ENCODE data around the gene SLC2A5.
"Not testable (repeated sequence)": the region's sequence is repeated elsewhere in the genome, so short reads cannot be mapped to it uniquely, and the experiment has no call there.

Gene SLC2A5

DNA sequence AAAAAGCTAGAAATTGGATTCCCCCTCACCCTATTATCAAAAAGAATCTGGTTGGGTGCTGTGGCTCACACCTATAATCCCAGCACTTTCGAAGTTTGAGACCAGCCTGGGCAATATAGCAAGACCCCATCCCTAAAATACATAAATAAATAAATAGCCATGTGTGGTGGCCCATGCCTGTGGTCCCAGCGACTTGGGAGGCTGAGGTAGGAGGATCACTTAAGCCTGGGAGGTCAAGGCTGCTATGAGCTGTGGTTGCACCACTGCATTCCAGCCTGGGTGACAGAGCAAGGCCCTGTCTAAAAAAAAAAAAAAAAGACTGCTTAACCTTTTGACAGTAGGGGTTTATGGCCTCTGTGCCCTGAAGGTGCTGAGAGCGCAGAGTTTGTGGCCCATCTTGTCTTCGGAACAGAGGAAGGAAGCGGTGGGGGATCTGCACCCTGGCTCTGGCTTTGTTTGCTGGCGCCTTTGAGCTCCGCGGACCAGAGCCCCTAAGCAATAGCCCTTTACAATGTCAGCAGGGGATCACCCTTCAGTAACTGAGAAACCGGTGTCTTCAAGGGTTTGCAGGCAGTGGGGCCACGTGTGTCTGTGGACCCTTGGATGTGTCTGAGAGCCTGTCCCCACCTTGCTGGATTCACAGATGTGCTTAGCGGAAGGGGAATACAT lies 65.3 kb downstream of the SLC2A5 start:
- DNase-seq = no peak

DNA sequence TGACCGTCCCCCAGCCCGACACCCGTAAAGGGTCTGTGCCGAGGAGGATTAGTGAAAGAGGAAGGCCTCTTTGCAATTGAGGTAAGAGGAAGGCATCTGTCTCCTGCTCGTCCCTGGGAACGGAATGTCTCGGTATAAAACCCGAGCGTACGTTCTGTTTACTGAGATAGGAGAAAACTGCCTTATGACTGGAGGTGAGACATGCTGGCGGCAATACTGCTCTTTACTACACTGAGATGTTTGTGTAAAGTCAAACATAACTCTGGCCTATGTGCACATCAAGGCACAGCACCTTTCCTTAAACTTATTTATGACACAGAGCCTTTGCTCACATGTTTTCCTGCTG lies 67.2 kb downstream of the SLC2A5 start:
- DNase-seq = not testable (repeated sequence)

- DNase-seq = not testable (repeated sequence)
Observed at GRCh38 chr1:9001534-9002214, 67.8 kb downstream of the SLC2A5 start.

DNA sequence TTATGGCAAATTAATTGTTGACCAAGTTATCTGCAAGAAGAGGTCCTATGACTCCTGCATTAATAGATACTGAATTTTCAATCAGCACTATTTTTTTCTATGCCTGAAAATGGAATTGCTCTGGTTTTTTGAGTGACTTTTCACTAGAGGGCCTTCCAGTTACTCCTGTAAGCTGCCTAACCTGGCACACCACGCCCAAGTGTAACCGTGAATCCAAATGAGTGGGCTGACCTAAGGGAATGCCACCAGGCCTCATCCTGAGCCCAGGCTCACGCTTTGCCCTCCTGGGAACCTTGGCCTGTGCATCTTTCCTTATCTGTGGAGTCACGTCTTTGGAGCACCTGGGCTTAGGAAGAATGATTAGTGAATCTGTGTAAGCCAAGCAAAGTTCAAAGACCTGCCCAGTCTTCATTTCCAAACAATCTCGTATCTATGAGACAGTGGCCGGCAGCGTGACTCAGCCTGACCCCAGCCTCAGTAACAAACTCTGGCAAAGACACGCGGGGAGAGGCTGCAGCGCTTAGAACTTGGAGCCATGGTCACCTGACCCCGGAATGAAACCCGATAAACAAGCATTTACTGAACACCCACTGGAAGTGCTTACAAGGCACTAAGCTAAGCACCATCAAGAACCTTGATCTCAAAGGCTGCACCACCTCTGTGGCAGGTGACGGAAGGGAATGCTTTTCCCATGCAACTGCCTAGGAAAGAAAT lies 75.3 kb downstream of the SLC2A5 start:
- not testable (repeated sequence) for DNase-seq

DNA sequence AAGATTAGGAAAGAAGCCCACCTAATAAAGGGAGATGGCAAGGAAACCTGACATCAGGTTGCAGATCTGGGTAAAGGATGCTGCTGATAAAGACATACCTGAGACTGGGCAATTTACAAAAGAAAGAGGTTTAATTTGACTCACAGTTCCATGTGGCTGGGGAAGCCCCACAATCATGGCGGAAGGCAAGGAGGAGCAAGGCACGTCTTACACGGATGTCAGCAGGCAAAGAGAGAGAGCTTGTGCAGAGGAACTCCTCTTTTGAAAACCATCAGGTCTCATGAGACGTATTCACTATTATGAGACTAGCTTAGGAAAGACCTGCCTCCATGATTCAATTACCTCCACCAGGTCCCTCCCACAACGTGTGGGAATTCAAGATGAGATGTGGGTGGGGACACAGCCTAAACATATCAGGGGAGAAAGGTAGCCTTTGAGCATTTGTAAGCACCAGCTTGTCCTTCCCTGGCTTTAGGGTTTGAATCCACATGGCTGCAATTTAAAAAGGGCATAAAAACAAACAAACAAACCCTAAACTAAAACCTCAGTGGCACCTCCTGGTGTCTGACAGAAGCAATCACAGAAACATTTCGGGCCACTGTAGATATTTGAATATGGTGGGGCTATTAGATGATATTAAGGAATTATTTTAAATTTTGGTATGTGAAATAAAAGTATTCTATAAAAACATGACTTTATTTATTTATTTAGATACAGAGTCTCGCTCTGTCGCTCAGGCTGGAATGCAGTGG lies 76.3 kb downstream of the SLC2A5 start:
- DNase-seq = no peak

DNA sequence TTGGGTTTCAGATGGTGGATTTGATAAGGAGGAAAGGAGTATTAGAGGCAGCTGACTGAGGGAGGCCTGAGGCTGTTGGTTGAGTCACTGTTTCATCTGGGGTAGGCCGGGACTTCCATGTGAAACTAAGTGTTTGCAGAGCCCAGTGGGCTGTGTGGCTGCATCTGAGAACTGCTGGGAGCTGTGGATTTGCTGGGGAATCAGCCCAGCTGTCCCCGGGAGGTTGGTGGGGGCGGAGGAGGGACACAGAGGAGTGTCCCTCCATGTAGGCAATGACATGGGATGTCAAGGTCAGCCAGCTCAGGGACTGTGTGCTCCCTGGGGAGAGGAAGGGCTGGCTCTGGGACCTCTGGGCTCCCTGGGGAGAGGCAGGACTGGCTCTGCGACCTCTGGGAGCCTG lies 79.6 kb downstream of the SLC2A5 start:
- no peak for DNase-seq

GRCh38 chr1:8989061-8989460 lies 80.4 kb downstream of the SLC2A5 start:
- no peak for DNase-seq

GRCh38 chr1:8988618-8988967 lies 80.8 kb downstream of the SLC2A5 start:
- no peak for DNase-seq

- DNase-seq = peak; percentile 59 to 69
Observed at GRCh38 chr1:8987881-8988617, 81.4 kb downstream of the SLC2A5 start.

DNA sequence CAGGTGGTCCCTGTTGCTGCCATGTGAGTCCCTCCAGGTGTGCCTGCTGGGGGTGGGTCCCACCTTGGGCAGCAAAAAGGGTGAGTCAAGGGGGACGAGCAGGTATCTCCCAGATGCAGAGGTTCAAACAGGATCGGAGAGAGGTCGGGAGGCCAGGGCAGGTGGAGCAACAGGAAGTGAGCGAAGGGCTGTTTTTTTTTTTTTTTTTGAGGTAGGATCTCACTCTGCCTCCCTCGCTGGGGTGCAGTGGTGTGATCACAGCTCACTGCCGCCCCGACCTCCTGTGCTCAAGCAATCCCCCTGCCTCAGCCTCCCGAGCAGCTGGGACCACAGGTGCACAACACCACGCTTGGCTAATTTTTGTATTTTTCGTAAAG lies 82.6 kb downstream of the SLC2A5 start:
- DNase-seq = no peak

DNA sequence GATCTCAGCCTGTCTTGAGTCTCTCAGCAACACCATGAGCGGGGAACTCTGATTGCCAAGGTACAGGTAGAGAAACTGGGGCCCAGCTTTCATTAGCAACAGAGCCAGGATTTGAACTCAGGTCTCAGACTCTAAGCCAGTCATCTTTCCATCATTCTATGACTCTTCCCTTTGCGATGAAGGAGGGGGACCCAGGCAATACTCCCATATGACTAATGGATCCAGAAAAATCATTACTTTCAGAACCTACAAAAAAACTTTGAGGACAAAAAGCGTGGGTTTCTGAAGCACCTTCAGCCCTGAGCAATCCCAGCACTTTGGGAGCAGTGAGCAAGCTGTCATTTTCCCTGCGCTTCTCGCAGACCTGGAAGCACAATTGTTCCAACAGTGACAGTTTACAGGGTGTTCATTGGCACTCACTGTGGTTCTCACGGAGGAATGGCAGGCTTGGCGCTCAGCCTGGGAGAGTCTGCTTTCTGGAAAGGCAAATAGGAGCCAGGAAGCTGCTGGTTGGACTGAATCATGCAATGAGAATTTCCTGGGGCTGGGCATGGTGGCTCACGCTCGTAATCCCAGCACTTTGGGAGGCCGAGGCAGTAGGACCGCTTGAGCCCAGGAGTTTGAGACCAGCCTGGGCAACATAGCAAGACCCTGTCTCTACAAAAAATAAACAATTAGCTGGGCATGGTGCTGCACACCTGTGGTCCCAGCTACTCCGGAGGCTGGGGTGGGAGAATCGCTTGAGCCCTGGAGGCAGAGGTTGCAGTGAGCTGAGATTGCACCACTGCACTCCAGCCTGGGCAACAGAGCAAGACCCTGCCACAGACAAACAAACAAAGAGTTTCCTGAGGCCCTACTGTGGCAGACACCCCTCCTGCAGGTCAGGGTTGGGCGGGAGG lies 83.3 kb downstream of the SLC2A5 start:
- DNase-seq = no peak
